ENCODE data around the gene BRINP1. TPM values are rescaled to one million over a fixed set of nuclear protein-coding genes. Genes with fewer than 3 reads are reported as not detected.
"Not testable (repeated sequence)": the region's sequence is repeated elsewhere in the genome, so short reads cannot be mapped to it uniquely, and the experiment has no call there.

The BRINP1 gene
- polyA plus RNA-seq, 1 donor: 0.12 TPM

DNA sequence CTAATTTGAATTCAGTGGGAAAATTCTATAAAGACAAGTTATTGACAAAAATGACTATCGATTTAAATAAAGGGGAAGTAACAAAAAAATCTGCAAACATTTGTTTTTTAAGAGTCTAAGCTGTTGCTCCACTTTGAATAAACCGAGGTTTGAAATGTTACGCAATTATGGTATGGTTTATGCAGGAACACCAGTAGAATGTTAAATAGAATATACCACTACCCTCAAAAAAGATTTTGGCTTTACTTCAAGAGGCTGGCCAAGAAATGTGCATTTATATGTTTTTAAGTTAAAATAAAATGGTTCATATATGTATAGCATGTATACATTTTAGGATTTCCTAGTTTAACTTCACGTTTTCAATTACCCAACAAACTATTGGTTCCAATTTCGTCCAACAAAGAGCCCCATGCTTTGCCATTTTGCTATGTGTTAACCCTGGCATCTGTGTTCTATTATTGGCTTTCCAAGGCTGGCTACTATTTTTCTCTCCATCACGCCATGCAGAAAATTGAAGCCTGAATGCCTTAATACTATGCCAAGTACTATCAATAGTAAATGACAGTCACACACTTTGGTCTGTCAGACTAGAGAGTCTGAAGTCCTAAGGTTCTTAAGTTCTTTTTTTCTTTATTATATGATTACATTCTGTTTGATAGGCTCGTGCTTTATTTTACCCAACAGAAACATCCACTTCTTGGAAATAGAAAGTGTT, 171.2 kb downstream of the BRINP1 start:
- no peak for DNase-seq

DNA sequence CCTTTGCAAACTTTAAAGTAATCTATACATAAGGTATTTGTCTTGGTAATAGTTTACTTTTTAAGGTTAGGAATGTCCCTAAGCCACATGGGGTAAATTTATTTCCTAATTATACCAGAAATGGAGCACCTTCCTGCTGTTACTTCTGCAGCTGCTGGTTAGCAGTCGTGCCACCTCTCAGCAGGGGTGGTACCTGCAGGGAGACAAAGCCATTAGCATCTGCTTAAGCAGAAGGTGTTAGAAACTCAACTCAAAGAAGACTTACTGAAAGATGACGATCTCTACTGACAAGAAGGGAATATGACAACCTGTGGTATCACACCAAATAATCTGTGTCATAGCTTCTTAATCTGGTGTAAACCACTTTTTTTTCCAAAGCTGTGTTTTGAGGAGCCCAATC, 173.7 kb downstream of the BRINP1 start:
- no peak for DNase-seq

DNA sequence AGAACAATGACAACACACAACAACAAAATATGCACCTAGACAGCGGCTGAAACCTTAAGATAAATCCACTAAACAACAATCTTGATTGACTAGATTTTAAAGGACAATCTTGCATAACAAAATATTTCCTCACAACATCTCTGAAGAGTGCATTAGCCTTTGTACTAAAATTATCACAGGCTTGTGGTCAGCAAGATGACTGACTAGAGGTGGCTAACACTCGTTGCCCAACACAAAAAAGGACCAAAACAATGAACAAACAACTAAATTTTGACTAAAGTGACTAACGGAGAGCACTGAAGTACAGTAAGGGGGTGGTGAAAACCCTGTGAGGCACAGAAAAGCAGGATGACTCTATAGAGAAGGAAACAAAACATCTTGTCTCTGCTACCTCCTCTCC, 183.9 kb downstream of the BRINP1 start:
- DNase-seq: no peak

DNA sequence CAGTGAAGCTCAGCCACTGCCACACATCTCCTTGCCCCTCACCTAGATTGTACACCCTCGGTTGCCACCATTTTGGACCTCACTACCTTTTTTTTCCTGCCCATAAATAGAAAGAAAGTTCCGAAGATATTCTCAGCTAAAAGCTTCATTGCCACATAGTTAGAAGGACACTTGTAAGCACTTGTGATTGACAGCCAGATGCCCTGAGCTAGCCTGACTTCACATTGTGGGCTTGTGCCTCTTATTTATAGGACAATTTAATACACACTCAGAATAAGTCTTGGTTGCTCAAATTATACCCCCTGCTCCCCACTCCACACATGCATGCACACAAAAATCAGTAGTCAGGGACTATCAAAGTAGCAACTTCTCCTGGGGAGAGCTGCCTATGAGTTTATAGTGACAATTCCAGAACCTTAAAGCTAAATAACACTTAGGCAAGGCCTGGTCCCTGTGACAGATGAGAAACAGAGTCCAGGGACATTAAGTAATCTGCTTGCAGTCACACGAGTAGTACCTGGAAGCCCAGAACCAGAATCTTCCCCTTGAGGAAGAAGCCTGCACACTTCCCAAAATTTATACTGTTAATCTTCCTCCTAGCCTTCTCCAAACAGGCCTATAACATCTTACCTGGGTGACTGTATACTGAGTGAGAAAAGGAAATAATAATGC, 184.8 kb downstream of the BRINP1 start:
- no peak for DNase-seq

DNA sequence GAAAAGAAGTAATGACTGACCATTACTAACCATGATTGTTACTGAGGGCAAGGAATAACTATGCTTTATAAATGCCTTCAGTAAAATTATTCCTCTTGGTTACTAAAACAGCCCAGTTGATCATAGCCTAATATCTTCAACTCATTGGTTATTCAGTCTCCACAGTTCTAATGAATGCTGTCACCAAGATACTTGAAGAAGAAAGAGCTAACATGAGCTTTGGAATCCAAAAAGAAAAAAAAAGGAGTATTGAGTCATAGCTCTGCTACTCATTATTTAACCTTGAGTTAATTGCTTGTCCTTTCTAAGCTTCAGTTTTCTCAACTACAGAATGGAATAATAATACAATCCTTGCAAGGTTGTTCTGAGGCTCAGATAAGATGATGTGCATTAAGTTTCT, 187.7 kb downstream of the BRINP1 start:
- DNase-seq: no peak

DNA sequence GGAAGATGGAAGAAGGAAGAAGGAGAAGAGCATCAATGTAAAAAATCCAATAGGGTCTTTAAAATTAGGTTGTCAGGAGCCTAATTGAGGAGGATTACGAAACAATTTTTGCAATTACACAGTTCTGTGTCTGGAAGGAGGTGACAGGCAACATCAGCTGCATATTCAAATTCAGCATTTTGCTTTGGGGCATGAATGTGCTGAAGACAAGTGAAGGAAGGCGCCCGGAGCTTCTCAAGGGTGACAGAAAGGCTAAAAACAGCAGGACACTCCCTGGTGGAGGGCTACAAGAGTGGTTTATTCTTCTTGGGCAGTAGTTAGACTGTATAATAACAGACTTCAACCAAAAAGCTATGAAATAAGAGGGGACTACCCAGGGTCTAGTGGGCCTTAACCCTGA, 188.3 kb downstream of the BRINP1 start:
- no peak for DNase-seq

DNA sequence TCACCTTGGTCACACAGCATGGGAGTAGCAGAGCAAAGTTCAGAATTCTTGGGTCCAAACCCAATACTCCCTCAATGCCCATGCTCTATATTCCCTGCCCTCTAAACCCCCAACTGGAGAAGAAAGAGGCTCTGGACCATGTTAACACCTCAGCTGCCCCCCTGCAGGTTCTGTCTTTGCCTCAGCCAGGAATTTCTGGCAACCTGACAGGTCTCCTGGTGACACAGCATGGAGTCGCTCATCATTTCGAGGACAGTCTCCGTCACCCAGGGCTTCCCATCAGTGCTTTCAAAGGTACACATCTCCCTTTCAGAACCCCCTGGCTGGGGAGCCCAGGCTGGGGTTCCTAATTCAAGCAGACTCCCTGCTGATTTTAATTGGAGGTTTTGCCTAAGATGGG, 189.5 kb downstream of the BRINP1 start:
- DNase-seq: no peak

DNA sequence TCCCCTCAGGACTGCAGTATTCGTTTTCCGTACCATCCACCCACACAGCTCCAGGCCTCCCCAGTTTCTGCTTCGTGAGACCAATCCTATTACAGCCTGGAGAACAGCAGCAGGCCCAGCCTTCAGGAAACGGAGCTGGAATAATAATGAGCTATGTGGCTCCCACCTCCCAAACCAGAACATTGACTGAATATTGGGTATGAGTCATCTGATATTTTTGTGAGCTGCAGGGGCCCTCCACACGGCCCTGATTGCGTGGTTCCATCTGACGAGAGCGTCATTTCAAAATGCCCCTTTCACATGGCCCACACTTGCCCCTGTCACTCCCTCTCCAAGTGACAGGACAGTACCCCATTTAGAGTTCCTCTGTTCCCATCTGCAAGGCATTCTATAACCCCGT, 192.0 kb downstream of the BRINP1 start:
- DNase-seq: no peak

DNA sequence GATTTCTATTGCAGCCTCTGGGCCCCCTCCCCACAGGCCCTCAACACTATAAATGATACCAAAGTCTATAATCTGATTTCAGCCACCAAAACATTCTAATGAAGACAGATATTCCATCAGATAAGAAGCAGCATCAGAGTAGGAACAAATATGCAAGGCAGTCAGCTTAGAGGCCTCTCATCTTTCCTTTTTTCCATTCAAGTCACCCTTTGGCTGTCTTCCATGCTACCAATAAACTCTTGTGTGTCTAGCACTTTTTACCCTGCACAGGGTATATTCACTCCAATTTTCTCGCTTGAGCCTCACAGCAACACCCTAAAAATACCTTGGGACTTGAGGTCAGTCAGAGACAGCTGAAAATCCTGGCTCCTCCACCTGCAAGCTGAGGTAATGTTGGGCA, 193.7 kb downstream of the BRINP1 start:
- no peak for DNase-seq

DNA sequence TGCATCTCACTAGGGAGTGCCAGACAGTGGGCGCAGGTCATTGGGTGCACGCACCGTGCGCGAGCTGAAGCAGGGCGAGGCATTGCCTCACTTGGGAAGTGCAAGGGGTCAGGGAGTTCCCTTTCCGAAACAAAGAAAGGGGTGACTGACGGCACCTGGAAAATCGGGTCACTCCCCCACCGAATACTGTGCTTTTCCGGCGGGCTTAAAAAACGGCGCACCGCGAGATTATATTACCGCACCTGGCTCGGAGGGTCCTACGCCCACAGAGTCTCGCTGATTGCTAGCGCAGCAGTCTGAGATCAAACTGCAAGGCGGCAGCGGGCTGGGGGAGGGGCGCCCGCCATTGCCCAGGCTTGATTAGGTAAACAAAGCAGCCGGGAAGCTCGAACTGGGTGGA, 200.0 kb downstream of the BRINP1 start:
- DNase-seq: not testable (repeated sequence)

DNA sequence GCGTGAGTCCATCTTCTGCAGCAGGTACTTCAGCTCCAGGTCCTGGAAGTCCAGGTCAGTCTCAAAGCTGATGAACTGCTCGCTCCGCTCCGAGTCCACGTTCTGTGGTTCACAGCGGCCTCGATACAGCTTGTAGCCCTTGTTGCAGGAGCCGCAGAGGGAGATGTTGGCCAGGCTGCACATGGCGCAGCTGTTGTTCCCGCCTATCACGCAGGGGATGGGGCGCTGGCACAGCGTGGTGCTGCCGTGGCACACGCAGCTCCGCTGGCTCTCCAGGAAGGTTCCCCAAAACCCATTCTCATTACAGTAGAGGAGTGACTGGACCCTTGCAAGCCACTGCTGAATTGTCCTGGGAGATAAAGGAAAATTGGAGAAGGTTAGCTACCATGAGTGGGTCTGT, 201.4 kb downstream of the BRINP1 start:
- DNase-seq: no peak

DNA sequence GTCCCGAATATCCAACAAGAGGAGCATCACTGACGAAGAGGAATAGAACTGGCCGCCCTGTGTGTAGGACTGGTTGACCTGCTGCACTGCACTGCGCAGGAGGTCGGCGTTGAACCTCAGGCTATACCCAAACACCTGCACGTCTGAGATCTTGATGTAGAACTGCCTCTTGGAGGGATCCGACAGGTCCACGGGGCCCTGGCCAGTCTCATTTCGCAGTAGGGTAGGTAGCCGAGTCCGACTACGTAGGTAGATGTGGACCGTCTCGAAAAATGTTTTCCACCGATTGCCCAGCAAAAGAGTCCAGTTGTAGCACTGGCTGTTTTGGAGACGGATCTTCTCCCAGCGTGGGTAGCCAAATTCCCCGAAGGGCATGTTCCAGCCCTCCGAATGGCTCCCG, 202.0 kb downstream of the BRINP1 start:
- no peak for DNase-seq

DNA sequence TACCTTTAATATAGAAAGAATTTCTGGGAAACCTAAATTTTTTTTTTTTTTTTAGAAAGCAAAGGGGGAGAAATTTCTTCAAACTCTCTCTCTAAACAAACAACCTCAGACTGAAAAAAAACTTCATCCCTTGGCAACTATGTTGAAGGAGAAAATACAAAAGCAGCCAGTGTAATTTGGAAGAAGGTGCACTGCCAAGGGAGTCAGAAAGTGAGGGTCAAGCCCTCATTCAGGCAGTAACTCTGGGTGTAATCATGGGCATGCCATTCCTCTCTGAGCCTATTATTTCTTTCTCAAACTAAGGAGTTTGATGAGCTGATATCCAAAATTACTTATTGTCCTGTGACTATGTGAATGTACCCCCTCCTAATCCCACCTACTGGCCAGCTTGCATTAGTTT, 203.1 kb downstream of the BRINP1 start:
- DNase-seq: no peak

DNA sequence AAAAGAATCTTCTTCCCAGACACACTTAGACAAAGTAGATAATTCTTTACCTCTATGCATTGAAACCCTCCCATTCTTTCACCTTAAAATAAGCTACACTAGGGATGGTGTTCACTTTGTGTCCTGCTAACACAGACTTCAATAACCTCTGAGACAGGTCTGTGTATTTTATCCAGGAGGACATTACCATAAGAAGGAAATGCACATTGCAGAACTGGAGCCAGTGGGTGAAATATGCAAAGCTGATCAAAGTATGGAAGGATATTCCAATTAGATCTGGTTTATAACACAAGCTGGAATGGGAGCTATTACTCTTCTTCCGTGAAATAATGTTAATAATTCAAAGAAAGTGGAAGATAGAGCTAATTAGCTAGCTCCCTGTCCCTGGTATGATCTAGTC, 204.1 kb downstream of the BRINP1 start:
- no peak for DNase-seq

DNA sequence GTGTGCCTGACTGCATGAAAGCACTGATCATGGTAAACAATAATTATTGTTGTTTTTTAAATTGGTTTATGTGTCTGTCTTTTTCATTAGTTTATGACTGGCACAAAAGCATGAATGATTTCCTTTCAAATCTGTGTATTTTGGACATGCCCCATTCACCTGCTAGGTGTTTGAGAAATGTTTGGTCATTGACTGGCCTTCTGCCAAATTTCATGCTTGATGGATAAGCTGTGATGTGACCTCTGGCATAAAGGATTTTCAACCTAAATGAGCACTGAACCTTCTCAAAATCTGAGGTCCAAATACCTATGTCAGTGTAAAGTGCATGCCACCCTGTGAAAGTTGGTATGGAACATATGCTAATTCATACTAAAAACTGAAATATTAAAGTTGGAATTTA, 204.5 kb downstream of the BRINP1 start:
- no peak for DNase-seq

DNA sequence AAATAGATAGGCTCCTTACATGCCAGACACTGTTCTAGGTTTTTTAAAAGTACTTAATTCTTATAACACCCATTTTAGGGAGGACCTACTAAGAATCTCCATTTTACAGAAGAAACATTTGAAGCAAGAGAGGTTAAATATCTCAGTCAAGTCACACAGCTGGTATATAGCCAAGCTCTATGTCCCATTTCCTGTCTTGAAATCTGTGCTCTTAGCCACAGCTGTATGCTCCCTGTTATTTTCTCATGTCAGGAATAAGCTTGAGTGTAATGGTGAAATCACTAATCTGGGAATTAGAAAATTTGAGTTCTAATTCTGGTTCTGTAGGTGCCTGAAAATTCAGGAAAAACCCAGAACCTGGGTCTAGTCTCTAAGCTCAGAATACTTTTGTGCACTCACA, 208.7 kb downstream of the BRINP1 start:
- no peak for DNase-seq

DNA sequence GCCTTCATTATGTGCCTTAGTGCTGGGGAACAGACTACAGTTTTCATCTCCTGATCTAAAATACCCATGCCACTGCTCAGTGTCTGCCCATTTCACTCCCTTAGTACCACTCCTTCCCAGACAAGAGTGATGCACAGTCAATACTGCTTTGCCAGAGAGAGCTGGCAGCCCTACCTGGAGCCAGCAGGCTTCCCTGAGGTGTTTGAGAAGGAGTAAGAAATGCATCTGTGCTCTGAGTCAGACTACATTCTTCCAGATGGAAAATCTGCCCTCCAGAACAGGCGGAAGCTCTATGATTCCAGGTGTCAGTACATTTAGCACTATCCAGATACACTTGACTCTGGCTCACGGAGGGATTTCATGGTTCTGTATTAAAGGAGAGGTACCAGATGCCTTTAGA, 209.8 kb downstream of the BRINP1 start:
- no peak for DNase-seq

DNA sequence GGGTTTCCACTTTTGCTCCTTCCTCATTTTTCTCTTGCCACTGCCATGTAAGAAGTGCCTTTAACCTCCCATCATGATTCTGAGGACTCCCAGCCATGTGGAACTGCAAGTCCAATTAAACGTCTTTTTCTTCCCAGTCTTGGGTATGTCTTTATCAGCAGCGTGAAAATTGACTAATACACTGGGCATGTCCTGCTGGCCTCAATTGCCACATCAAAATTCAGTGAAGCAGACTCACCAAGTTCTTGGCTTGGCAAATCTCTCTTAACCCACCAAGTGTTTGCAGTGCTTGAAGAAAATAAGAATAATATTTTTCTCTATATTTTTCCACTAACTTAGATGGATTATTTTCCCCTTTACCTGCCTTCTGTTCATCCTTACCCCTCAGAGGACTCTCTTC, 212.0 kb downstream of the BRINP1 start:
- no peak for DNase-seq

DNA sequence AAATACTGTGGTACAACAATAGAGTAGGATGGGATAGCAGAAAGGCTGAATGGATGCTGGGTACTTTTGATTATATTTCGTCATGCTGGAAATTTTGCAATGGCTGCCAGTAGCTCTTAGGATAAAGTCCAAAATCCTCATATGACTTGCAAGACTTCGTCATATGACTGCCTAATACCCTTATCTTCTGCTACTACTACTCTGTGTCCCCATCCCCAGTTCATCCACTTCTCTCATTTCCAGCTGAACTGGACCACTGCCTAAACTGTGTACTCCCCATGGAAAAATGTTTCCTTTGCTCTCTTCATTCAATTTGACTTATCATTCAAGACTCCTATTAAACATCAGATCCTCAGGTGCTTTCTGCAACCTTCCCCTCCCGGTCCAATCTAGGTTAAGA, 212.9 kb downstream of the BRINP1 start:
- no peak for DNase-seq

DNA sequence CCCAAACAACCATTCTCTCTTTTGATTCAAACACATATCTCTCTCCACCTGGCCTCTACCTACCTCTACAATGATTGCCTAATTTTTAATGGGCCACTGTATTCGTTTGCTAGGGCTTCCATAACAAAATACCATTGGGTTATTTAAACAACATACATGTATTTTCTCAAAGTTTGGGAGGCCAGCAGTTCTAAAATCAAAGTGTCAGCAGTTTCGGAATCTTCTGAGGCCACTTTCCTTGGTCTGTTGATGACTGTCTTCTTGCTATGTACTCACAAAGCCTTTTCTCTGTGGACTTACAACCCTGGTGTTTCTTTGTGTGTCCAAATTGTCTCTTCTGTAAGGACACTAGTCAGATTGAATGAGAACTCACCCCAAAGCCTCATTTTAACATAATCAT, 214.7 kb downstream of the BRINP1 start:
- no peak for DNase-seq

DNA sequence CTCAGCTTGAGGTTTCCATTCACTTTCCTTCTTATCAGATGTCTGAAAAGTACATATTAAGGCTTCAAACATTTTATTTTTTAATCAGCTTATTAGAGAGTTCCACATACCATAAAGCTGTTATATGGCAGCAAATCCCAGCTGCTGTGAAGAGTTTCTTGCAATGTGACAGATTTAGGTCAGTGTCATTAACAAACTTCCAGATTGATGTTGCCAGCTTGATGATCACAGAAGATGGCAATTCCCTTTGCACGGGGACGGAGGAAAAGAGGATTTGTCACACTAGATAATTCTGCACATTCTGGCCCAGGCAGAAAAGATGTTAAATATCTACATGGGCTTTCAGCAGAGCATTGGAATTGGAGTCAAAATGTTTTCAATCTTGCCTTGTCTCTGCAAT, 215.8 kb downstream of the BRINP1 start:
- no peak for DNase-seq

DNA sequence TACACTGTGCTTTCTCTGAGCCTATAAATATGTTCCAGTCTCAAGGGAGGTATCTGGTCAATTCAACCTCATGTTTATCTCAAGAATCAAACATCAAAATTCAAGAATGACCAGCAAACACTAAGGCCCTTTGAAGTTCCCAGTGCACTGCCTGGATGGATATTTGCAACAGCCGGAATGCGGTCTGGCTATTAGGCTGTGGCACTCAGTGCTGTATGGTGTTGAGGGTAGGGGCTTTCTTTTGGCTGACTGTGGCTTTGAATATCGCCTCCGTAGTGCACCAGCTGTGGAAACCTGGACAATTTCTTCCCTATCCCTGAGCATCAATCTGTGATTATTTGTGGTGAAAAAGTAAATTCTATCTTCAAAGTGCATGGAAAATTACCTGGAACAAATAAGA, 220.4 kb downstream of the BRINP1 start:
- no peak for DNase-seq

DNA sequence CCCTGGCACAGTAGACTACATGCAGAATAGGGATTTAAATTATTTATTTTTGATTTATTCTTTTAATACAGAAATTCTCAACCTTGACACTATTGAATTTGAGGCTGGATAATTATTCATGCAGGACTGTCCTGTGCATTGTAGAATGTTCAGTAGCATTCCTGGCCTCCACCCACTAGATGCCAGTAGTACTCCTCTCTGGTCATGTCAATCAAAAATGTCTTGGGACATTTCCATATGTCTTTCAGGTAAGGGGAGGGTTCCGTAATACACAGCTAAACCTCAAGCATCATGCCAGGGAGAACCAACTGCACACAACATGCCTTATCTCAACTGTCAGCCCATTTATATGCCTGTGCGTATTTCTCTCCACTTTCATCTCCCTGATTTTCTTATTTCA, 231.8 kb downstream of the BRINP1 start:
- DNase-seq: no peak

DNA sequence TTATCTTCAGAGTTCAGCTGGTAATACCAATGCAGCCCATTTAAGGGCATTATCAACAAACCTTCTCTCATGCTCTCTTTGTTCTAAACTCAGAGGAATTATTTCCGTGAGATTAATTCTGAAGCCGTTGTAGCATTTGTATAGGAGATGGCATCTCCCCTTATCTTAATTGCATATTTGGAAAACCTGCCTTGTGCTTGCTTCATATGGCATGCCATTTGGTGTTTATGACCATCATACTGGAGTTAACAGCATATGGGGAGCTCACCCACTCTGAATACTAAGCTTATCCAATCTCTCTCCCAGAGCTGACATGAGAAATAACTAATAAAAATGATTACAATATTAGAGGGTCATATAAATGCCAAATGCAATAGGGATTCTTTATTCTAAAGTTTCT, 243.2 kb downstream of the BRINP1 start:
- no peak for DNase-seq

DNA sequence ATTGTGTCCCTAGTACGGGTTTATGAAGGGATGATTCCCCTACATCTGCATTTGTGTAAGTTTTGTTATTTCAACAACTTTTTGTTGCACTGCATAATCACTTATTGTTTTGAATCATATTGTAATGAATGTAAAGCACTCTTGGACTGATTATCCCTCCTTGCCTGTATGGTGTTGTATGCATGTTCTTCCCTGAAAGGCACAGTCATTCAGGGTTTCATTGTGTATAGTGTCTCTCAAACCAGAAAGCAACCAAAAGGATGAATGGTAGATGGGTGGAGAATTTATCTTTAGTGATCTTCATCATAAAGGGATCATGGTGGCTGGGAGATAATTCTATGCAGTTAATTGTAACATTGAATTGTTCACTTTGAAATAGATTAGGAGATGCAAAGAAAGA, 247.3 kb downstream of the BRINP1 start:
- DNase-seq: no peak

Measured in hindlimb muscle (tissue), 1 donor.